SK-N-SH (cell line): ENCODE results near the gene TFPI2.

Source experiments
- CTCF ChIP-seq: fragments of 200-600 bp; sonication (generic); IDR thresholded peaks from 2 replicates; pipeline ENCODE4 v1.6.1; 2017; ENCODE audit warnings: antibody characterized with exemption, mild to moderate bottlenecking, moderate library complexity
- MAX ChIP-seq: IDR thresholded peaks from 2 replicates; pipeline ENCODE4 v1.4.0; 2012; ENCODE audit warnings: low read depth
- NFIC ChIP-seq: IDR thresholded peaks from 2 replicates; pipeline ENCODE4 v1.4.0; 2012; ENCODE audit warnings: borderline replicate concordance
- ZBTB33 ChIP-seq: IDR thresholded peaks from 2 replicates; pipeline ENCODE4 v1.4.0; 2012; ENCODE audit warnings: low read depth, borderline replicate concordance

- TF ChIP-seq CTCF (no peak), ZBTB33 (no peak), NFIC (no peak), MAX (no peak)
Observed at GRCh38 chr7:93883078-93883916, 7.3 kb downstream of the TFPI2 start.
